A673 (cell line): Measurements from ENCODE around the gene LEF1. TPM values are rescaled to one million over a fixed set of nuclear protein-coding genes. Genes with fewer than 3 reads are reported as not detected.

Experiments used
- BruUV-seq: library from RNA; stranded (reverse); fragments of 400-500 nt; replicated peaks from 2 replicates; lab custom pipeline; 2021; lab: Mats Ljungman, UMichigan
- CTCF ChIA-PET: fragments of 300-600 bp; sonication (Branson Sonifier 250); formaldehyde crosslinking; loops from one replicate; lab custom pipeline; 2022; ENCODE audit warnings: antibody characterized with exemption; lab: Charles Lee
- POLR2A ChIA-PET: fragments of 300-600 bp; sonication (Branson Sonifier 250); formaldehyde crosslinking; loops from one replicate; lab custom pipeline; 2022; ENCODE audit warnings: antibody characterized with exemption; ENCODE audit not compliant: low non-redundant PET; lab: Charles Lee
- DNase-seq: peaks from one replicate; pipeline ENCODE4 v3.0.0-alpha.2; 2015; ENCODE audit warnings: low spot score
- H3K27ac ChIP-seq: fragments of 200-600 bp; sonication (generic); 2 replicates; pipeline ENCODE4 v1.5.1; 2016; ENCODE audit warnings: mixed run types, low read depth, mild to moderate bottlenecking, mixed read lengths, antibody characterized with exemption, low read length; ENCODE audit not compliant: poor library complexity, severe bottlenecking
- H3K27me3 ChIP-seq: fragments of 200-600 bp; sonication (generic); replicated peaks from 2 replicates; pipeline ENCODE4 v1.6.1; 2017; ENCODE audit warnings: mixed run types, low read depth, mild to moderate bottlenecking, mixed read lengths, antibody characterized with exemption, low read length; ENCODE audit not compliant: insufficient read depth, poor library complexity
- H3K36me3 ChIP-seq: fragments of 200-600 bp; sonication (generic); 2 replicates; pipeline ENCODE4 v1.6.1; 2016; ENCODE audit warnings: mixed run types, mild to moderate bottlenecking, mixed read lengths, antibody characterized with exemption, low read length; ENCODE audit not compliant: insufficient read depth, poor library complexity, severe bottlenecking
- H3K4me1 ChIP-seq: fragments of 200-600 bp; sonication (generic); 2 replicates; pipeline ENCODE4 v1.6.1; 2017; ENCODE audit warnings: mixed run types, mild to moderate bottlenecking, mixed read lengths, antibody characterized with exemption, low read length; ENCODE audit not compliant: insufficient read depth, poor library complexity, severe bottlenecking
- H3K4me3 ChIP-seq: fragments of 200-600 bp; sonication (generic); 2 replicates; pipeline ENCODE4 v1.5.1; 2016; ENCODE audit warnings: low read depth, mixed run types, mild to moderate bottlenecking, mixed read lengths, low read length; ENCODE audit not compliant: poor library complexity, severe bottlenecking
- H3K9me3 ChIP-seq: fragments of 200-600 bp; sonication (generic); 2 replicates; pipeline ENCODE4 v1.6.1; 2016; ENCODE audit warnings: mixed run types, low read depth, mild to moderate bottlenecking, mixed read lengths, antibody characterized with exemption, low read length; ENCODE audit not compliant: poor library complexity, severe bottlenecking
- EZH2 ChIP-seq: fragments of 200-600 bp; sonication (generic); IDR thresholded peaks from 2 replicates; pipeline ENCODE4 v1.6.1; 2017; ENCODE audit warnings: borderline replicate concordance, low read depth, mild to moderate bottlenecking, mixed read lengths, antibody characterized with exemption, low read length; ENCODE audit not compliant: poor library complexity, severe bottlenecking
- intact Hi-C: fragments of 100-400 bp; cut with micrococcal nuclease; formaldehyde crosslinking; loops from one replicate; pipeline ENCODE4 v1.10.0; 2022; ENCODE audit not compliant: unreplicated experiment
- total RNA-seq: library from RNA; stranded (reverse); gene quantifications from 2 replicates; pipeline ENCODE4 v1.2.3, GENCODE V29; 2021
- TF ChIP-seq, protein P1 (sequence below): fragments of 300-800, 200-600 bp; sonication (generic); conservative IDR thresholded peaks from 2 replicates; pipeline ENCODE4 v1.5.1; 2017; ENCODE audit warnings: low read depth, mild to moderate bottlenecking, antibody characterized with exemption, low read length, moderate library complexity, mixed read lengths

The LEF1 gene
- total RNA-seq, 1 experiment from 2014 or later, result 2.5 TPM

DNA sequence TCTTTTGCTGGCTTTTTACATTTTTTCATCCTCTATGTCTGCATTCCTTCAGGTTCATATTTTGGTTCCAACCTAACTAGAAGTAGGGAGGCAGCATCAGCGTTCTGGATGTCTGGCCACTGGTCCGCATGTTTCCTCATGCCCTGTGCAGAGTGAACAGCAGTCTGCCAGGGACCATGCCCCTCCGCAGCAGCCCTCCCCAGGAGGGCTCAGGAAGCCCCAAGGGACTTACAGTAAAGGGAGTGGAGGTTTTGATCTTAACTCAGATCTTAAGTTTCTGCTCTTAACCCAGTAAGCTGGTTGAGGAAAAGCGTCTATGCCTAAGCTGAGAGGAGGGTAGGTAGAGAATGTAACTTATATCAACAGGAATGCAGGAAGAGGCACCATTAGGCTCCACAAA lies 45.0 kb upstream of the LEF1 start:
- Histone ChIP-seq H3K9me3 (no peaks in the 10 kb centered on the region), H3K4me1 (no peaks in the 10 kb centered on the region), H3K36me3 (no peaks in the 10 kb centered on the region), H3K27ac (no peak overlapping the region), H3K27me3 (no peaks in the 10 kb centered on the region), H3K4me3 (no peak overlapping the region)
- no TSS peak for BruUV-seq
- POLR2A ChIA-PET, result no interaction called here
- no peak for DNase-seq
- intact Hi-C loops, result no loop called here
- CTCF ChIA-PET, result no interaction called here
- no peak for TF ChIP-seq EZH2
- TF ChIP-seq, protein P1, sequence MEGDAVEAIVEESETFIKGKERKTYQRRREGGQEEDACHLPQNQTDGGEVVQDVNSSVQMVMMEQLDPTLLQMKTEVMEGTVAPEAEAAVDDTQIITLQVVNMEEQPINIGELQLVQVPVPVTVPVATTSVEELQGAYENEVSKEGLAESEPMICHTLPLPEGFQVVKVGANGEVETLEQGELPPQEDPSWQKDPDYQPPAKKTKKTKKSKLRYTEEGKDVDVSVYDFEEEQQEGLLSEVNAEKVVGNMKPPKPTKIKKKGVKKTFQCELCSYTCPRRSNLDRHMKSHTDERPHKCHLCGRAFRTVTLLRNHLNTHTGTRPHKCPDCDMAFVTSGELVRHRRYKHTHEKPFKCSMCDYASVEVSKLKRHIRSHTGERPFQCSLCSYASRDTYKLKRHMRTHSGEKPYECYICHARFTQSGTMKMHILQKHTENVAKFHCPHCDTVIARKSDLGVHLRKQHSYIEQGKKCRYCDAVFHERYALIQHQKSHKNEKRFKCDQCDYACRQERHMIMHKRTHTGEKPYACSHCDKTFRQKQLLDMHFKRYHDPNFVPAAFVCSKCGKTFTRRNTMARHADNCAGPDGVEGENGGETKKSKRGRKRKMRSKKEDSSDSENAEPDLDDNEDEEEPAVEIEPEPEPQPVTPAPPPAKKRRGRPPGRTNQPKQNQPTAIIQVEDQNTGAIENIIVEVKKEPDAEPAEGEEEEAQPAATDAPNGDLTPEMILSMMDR, result no peak

DNA sequence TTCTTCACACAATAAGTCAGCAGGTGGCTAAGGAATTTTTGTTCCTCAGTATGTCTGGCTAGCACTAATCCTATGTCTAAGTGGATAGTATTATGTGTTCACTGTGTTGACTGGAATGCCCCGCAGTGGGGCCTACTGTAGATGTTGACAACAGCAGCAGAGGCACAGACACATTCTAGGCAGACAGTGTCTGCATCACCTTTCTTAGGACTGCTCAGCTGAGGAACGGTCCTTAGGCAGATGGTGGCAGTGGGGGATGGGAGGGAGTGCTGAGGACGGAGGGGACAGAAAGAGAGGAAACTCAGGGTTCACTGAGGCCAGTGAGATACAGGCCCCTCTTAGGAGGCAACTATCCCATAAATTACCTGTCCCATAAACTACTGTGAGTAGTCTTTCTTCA lies 44.6 kb upstream of the LEF1 start:
- H3K9me3 ChIP-seq, result no peaks in the 10 kb centered on the region
- BruUV-seq, result no TSS peak
- no peak for TF ChIP-seq EZH2
- TF ChIP-seq, protein P1, result no peak
- H3K27me3 ChIP-seq, result no peaks in the 10 kb centered on the region
- H3K27ac ChIP-seq, result no peak overlapping the region
- intact Hi-C loops, result no loop called here
- ChIA-PET POLR2A (no interaction called here), CTCF (no interaction called here)
- H3K4me1 ChIP-seq, result no peaks in the 10 kb centered on the region
- no peaks in the 10 kb centered on the region for H3K36me3 ChIP-seq
- no peak for DNase-seq
- no peak overlapping the region for H3K4me3 ChIP-seq

DNA sequence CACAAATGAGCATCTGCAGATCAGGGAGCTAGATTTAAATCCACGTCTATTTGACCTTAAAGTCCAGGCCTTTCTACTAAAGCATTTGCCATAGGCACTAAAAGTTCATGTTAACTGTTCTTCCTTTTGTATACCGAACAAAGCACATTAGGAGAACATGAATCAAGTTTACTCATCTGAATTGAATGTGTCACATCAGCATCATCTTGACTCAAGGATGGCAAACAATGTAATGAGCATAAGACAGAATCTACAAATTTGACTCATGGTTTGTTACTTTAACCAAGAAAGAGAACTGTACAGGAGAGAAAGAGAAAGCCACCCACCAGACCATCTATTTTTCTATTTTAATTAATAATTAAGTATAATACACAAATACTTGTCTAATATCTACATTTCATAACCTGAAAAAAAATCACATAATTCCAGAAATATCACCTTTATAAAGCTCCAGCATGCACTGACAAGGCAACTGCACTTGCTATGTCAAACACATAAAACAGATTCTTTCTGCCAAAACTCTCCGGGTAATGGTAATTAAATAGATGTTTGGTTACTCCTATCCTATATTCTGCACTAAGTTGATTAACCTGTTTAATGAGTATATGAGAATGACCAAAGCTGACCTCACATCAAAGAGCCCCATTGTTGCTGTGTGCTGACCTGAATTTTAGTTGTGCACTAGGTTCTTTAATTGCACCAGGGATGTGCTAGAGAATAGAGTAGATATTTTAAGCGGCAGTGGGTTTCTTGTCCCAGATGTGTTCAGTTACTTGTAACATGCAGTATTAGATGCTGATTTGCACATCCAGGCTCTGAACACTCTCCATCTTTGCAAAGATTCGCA lies 42.5 kb upstream of the LEF1 start:
- intact Hi-C loops, result no loop called here
- CTCF ChIA-PET, result no interaction called here
- Histone ChIP-seq H3K36me3 (no peaks in the 10 kb centered on the region), H3K27me3 (no peaks in the 10 kb centered on the region), H3K9me3 (no peaks in the 10 kb centered on the region), H3K4me3 (no peak overlapping the region), H3K4me1 (no peaks in the 10 kb centered on the region), H3K27ac (no peak overlapping the region)
- TF ChIP-seq, protein P1, result no peak
- no peak for TF ChIP-seq EZH2
- no peak for DNase-seq
- POLR2A ChIA-PET, result no interaction called here
- no TSS peak for BruUV-seq
